Activated CD8-positive, alpha-beta memory T cell treated with anti-CD3 and anti-CD28 coated beads, Interleukin-2, amount 50 U/mL, for 48 hours (primary cell): ENCODE results near the gene AKT1.
A peak's percentile ranks its signal among the peaks of the same experiment; 100 is the strongest.
"Not testable (repeated sequence)": the region's sequence is repeated elsewhere in the genome, so short reads cannot be mapped to it uniquely, and the experiment has no call there.

ENCODE experiments used
- DNase-seq: peaks from one replicate; pipeline ENCODE4 v3.0.0-alpha.2; 2020

AKT1 gene

DNA sequence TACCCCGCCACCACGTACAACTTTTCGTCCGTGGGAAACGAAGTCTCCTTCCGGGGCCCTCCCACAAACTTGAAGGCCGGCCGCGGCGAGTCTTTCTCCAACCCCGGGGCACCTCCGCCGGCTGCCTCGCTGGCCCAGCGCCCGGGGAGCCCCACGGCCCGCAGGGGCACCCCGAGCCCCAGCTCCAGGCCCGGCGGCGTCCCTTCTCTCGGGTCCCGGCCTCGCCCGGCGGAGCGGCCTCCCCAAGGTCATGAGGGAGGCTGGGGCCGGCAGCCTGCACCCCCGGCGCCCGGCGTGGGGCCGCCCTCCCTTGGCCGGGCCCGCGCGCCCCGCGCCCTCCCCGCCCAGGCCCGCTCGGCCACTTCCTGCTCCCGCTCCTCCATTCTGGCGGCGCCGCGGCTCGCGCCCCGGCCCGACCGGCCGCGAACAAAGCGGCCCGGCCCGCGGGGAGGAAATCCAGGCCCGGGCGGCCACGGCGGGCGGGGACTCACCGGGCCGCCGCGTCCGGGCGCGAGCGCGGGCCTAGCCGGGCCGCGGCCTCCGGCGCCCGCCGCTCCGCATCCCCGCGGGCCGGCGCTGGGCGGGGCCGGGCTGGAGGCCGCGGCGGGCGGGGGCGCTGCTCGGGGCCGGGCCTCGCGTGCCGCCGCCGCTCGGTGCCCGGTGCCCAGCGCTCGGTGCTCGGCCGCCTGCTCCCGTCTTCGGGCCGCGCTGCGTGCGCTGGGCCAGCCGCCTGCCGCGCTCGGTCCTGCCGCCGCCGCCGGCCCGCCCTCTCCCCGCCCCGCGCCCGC lies at the start of gene AKT1:
Gene AKT1 (minus strand): TSS at position 756 of the 788 bp plus-strand sequence. CDS start 3,105 bp downstream, outside the sequence.
- DNase-seq, result peak; percentile 68

DNA sequence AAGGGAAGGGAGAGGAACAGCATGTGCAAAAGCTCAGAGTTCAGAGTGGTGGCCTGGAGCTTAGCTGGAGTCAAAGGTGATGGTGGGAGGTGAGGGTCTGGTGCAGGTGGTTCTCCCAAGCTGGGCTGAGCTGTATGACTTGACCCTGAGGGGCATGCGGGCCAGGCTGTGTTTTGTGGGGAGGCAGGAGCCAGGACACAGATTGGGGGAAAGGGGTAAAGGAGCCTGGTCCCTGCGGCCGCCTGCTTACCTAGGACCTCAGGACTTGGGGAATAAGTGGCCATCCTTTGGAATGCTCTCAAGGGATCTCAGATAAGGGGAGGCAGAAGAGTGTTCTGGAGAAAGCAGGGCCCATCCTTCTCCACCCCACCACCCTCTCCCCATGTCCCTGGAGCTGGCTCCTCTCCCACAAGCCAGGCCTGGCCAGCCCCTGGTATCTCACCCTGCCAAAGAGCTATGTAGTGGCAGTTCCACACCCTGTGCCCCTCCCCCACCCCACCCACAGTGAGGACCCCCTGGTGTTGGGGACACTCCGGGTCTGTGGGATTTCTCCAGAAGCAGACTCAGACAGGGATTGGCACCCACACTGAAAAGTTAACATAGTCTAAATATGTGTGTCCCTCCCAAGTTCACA lies 49.6 kb upstream of the AKT1 start:
- DNase-seq, result no peak

DNA sequence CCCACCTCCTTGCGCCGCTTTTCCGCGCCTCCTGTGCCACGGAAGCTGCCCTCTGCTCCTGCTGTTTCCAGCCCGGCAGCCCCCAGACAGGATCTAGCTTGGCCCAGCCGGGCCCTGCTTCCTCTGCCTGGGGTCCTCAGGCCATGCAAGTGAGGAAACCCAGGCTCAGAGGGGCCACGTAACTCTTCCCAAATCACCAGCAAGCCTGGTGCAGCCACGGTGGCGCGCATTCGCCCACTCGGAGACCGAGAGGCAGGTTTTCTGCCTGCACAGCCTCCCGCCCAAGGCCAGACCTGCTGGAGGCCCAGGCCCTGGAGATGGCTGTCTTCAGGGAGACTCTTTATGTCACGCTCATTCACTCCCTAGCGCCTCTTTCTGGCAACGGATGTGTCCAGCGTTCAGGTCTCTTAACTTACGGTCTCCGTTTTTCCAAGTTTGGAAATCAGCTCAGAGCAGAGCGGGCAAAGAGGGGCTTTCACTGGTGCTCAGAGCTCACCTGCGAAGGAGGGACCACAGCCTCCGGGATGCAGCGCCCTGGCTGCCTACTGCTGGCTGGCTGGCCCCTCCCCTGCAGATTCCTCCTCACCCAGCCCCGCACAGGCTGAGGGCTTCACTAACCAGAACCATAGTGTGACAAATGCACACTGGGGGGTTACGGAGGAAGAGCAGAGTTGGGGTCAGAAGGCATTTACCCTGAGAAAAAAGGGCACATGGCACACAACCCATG lies 48.9 kb upstream of the AKT1 start:
- DNase-seq, result no peak

DNA sequence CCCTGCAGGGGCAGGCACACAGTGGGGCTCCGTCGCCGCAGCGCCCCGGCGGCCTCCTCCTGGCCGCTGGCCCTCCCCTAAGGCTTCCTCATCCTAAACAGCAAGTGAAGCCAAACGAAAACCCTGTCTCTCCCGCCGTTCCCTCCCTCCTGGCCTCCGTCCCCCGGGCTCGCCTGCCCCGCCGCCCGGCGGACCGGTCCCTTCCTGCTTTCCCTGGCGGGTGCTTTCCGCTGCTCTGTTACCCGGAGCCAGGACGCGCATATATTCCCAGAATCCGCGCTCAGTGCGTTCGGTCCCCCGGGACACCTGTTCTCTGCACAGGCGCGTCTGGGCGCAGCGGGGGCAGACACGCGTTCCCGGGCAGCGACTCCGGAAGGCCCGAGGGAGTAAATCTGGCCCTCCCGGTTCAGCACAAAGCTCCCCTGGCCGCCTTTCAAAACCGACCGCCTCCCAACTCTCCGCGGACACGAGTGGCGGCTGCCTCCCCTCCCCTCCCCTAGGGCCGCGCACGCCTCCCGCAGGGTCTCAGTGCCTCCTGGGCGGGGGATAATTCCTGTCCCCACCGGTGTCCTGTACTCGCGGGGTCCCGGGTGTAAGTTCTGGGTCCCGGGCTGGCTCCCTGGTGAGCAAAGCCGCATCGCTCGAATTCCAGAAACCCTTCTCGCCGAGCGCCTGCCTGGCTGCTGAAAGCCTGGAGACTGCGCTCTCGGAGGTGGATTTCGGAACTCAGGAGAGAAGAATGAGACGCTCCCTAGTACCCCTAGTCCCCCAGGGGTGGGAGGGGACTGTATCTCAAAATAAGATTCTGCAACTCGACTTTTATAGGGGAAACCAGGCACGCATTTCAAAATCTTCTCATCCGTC lies 48.1 kb upstream of the AKT1 start:
- DNase-seq, result no peak

DNA sequence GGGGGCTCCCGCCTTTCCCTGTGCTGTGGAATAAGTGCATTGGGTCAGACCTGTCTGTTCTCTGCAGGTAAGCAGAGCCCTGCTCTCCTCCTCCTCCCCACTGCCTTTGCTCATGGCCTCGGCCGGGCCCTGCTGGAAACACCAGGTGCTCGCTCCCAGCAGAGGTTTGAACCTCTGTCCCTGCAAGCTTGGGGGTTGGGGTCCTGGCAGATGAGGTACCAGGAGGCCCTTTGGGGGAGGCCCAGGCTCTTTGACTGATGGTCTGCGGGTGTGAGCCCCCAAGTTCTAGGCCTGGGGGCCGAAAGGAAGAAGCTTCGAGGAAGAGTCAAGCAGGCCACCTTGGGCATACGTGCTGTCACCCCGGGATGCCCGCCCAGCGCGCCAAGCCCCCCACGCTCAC lies 47.5 kb upstream of the AKT1 start:
- DNase-seq, result no peak

DNA sequence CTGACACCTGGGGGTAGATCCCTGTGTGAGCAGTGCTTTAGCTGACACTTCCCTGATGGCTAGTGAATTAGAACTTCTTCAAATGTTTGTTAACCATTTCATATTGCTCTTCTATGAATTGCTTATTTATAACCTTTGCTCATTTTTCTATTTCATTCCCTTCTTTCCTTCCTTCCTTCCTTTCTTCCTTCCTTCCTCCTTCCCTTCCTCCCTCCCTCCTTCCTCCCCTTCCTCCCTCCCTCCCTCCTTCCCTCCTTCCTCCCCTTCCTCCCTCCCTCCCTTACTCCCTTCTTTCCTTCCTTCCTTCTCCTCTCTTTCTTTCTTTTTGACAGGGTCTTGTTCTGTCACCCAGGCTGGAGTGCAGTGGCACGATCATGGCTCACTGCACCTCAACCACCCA lies 46.2 kb upstream of the AKT1 start:
- DNase-seq, result no peak

DNA sequence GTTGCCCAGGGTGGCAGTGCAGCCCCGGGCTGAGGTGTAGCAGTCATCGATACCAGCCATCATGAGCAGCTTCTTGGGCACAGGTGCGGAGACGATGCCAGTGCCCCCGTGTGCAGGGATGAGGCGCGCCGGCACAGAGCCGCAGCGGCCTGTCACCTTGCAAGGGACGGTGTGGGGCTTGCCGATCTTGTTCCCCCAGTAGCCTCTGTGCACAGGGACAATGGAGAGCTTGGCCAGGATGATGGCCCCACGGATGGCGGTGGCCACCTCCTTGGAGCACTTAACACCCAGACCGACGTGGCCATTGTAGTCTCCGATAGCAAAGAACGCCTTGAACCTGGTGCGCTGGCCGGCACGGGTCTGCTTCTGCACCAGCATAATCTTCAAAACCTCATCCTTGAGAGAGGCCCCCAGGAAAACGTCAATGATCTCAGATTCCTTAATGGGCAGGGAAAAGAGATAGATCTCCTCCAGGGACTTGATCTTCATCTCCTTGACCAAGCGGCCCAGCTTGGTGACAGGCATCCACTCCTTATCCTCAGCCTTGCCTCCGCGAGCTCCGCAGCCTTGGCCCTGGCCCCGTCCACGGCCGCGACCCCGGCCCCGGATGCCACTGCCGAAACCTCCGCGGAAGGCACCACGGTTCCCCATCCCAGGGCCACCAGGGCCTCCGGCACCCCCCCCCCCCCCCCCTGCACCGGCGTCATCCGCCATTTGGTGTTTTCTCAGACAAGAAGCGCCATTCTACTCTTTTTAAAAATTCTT lies 40.8 kb upstream of the AKT1 start:
- not testable (repeated sequence) for DNase-seq

DNA sequence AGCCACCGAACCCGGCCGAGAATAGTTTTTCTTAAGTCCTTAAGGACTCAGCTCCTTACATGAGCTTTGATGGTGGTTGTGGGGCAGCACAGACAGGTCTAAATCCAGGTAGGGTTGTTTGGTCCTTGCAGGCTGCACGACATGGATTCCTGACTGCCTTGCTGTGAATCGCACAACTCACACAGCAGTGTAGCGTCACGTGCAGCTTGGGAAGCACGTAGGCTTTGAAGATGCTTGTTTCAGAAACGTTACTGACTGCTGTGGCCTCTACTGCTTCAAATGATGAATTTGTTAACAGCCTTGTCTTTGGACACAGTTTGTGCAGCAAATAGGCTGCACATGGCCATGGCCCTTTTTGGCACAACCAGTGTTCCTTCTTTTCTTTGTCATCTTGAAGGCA lies 35.2 kb upstream of the AKT1 start:
- no peak for DNase-seq

DNA sequence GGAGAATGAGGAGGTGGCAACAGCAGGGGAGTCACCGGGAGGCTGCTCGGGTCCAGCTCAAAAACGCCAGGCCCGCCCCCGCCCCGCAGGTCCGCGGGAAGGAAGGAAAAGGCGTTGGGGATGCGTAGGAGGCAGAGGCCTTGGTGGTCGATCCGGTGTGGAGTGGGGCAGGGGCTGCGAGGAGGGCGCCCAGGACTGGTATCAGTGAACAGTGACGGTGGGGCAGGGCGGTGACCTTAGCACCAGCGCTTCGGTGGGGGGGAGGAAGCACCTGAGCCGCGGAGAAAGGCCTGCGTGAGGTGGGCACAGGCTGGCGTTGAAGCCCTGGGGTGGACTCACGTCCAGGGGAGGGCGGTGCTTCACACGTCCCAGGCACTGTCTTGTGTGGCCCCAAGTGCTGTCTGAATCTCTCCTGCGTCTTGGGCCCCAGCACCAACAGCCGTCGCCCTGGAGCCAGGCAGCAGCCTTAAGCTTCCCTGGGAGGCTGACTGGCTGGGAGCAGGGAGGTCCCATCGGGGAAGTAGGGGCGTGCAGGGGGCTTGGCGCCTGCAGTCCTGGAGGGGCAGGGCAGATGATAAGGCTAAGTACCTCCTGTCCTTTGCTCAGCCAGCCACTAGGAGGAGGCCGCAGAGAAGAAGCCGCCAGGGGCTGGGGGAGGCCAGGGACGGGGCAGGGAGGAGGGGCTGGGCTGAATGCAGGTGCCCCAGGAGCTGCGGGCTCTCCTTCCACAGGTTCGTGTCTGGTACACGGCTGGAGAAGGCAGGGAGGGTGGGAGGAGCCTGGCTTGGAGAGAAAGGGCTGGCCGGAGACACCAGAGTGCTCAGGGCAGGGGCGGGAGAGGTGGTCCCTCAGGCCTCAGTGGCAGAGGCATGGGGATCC lies 31.9 kb upstream of the AKT1 start:
- DNase-seq, result peak; percentile 76

DNA sequence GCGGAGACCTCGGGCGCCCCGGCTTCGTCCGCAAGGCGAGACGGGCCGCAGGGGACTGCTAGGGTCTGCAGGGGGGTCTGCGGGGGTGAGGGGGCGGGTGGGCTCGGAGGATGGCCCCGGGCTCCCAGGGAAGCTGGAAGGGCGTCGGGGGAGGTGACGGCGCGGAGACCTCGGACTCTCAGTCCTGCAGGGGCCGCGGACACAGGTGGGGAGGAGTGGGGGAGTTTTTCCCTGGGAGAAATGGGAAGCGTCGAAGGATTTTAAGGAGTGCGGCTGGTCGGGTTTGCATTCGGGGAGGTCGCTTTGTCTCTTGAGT lies 31.3 kb upstream of the AKT1 start:
- DNase-seq, result no peak

DNA sequence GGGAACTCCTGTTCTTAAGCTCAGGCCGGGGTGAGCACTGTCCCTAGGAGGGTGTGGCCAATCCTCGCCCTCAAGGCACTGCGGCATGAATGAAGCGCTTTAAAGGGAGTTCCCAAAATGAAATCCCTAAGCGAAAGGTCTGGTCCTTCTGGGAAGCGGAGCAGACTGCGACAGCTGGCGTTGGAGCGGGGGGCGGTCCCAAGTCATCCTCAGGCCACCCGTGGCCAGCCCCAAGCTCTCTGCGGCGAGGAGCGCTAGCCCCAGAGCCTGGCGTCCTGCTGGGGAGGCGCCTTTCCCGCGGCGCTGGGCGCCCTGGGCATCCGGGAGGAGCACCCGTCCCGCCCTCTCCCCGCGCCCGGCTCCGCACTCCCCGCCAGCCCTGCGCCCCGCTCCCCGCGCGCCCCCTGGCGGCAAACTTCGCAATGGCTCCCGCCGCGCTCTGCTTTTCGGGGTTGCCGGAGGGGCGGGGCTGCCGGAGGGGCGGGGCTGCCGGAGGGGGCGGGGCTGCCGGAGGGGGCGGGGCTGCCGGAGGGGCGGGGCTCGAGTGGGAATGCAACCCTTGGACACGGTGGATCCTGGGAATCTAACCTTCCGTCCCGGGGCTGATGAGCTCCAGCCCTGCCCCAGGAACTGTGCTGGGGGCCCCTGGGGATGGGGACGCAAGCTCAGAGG lies 30.8 kb upstream of the AKT1 start:
- peak; percentile 100 for DNase-seq

DNA sequence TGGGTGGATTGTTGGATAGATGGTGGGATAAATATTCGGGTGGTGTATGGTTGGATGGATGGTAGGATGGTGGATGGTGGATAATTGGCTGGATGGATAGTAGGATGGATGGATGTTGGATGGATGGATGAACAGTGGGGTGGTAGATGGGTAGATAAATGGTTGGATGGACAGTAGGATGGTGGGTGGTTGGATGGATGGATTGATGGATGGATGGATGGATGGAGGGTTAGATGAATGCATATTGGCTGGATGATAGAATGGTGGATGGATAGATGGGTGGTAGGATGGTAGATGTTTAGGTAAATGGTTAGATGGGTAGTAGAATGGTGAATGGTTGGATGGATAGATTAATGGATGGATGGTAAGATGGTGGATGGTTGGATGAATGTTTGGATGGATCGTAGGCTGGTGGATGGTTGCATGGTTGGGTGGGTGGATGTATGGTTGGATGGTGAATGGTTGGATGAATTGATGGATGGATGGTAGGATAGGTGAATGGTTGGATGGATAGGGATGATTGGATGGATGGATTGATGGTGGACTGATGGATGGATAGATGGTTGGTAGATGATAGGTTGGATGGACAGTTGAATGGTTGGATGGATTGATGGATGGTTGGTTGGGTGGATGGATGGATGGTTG lies 28.9 kb upstream of the AKT1 start:
- no peak for DNase-seq

DNA sequence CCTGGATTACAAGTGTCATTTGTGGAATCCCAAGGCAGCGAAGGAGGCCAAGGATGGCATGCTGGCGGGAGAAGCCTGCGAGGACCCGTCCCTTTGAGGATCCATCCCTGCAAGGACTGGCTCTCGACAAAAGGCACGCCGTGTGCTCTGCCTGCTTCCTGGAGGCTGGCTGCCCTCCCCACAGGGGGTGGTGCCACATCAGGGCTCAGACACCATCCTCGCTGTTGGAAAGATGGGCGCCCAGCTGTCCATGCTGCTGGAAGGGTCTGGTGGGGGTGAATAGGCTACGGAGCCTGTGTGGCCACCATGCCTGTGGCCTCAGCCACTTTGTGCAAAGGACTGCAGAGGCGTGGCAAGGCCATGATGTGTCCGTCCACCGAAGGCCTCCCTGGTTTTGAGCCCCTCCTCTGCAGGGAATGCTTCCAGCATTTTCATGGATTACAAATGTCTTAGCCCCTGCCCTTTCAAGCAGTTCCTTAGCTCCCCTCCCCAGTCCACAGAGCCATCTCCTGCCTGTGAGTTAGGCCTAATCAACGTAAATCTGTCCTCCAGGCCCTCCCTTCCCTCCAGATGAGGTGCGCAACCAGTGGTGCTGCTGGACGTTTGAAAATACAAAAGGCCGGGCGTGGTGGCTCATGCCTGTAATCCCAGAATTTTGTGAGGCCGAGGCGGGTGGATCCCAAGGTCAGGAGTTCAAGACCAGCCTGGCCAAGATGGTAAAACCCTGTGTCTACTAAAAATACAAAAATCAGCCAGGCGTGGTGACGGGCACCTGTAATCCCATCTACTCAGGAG lies 27.5 kb upstream of the AKT1 start:
- DNase-seq, result no peak

DNA sequence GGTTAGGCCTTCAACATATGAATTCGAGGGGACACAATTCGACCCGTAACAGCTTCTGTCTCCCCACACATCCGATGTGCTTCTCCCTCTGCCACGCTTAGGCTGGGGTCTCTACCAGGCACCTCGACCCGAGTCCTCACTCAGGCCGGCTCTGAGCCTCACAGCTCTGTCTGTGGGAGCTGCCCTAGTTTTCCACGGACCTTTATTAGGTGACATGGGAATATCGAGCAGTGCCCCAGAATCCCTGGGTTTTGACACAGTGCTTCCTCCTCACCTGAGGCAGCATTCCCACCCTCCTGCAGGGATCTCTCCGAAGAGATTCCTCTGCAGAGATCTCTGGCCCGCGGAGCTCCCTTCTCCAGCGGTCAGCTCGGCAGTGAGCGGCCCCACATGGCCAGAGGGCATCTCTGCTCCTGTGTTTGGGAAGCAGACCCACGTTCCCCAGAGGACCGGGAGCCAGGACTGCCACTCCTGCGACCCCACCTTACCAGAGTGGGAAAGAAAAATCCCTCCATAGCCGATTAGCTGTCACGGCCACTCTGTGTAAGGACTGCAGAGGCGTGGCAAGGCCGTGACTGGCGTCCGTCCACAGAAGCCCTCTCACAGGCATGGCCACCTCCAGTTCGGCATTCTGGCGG lies 26.5 kb upstream of the AKT1 start:
- no peak for DNase-seq

DNA sequence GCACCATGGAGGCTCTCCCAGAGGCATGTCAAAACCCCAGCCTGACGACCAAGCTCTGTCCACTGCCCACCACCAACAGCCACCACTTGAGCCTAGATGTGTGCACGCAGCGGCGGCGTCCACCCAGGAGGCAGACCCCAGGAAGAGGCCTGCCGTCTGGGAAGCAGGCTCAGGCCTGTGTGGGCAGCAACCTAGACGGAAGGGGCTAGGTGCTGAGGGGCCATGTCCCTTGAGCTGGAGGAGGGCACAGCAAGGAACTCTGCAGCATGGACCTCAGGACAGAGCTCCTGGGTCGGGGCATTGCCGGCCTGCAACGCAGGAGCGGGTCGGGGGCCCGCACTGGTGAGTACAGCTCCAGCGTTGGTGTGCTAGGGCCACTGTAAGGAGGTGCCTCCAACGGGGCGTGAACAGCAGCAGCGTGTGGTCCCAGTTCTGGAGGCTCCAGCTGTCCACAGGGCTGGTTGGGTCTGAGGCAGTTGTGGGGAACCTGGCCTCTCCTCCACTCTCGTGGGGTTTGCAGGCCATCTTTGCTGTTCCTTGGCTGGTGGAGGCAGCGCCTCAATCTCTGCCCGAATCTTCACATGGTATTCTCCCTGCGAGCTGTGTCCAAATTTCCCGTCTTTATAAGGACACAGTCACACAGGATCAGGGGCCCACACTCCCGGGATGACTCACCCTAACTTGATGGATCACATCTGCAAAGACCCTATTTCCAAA lies 25.8 kb upstream of the AKT1 start:
- DNase-seq, result no peak

DNA sequence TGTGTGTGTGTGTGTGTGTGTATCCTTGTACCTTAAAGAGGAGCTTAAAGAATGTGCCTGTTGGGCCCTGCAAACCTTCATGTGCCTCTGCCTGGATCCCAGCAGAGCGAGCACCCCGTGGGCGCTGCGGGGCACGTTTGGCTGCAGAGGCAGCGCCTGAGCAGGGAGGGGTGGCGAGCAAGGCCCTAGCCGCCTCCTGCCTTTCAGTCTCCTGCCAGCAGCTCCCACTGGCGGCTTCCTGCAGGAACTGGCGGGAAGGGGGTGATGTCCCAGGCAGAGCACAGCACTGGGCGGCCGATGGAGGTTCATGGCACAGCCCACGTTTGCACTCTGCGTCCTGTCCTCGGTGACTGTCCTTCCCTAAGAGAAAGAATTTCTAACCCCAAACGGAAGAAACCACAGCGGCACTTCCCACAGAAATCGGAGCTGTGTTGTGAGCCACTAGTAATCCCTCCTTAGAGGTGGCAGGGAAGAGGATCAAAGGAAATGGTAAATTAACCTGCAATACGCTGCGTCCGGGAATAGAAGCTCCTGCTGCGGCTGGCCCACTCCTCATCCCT lies 25.2 kb upstream of the AKT1 start:
- DNase-seq, result no peak

DNA sequence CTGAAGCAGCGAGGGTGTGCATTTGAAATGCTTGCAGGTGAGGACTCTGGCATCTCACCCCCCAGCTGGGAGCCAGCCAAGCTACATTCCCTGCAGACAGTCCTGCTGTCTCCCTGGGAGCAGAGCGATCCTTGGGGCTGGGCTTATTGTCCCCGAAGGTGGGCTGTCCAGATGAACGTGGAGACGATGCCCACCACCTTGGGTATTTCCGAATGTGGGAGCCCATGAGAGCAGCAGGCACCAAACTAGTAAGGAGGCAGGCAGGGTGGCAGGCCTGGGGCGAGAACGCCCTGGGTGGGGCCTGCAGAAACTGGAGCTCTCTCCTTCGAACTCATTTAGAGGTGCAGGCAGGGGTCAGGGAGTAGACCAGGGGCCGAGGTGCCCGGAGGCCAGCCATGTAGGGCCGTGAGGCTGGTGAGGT lies 23.8 kb upstream of the AKT1 start:
- DNase-seq, result no peak

DNA sequence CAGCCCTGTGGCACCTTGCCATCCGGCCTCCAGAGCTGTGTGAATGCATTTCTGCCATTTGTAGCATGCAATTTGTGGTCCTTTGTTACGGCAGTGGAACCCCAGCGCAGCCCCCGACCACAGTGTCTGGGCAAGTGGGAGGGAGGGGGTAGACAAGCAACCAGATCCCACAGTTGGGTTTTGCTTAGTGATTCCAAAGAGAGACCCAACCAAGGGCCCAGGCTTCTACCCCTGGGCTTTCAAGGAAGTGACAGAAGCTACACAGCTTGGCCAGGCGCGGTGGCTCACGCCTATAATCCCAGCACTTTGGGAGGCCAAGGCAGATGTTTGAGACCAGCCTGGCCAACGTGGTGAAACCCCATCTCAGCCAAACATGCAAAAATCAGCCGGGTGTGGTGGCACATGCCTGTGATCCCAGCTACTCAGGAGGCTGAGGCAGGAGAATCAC lies 23.2 kb upstream of the AKT1 start:
- no peak for DNase-seq
